GM21447 (cell line): ENCODE data around the gene RGP1.

ENCODE experiments used
- ATAC-seq: cut with Tn5 transposase; IDR thresholded peaks from one replicate; pipeline ENCODE4 v1.9.1; 2021; ENCODE audit not compliant: unreplicated experiment

Gene RGP1

GRCh38 chr9:35800530-35800929 is 51.4 kb downstream of the RGP1 start:
- no peak for ATAC-seq

GRCh38 chr9:35801328-35802128 is 52.4 kb downstream of the RGP1 start:
- ATAC-seq: no peak

GRCh38 chr9:35806101-35806500 is 57.0 kb downstream of the RGP1 start:
- ATAC-seq: no peak
